NCI-H1092 treated with DMSO at 0.1 percent for 48 hours (cell line): ENCODE measurements around the gene AGFG2.

Experiments
- DNase-seq: peaks from one replicate; lab custom pipeline; 2025; lab: John Stamatoyannopoulos, UW

AGFG2 gene

GRCh38 chr7:100613412-100614175 lies 74.6 kb downstream of the AGFG2 start:
- DNase-seq = no peak

GRCh38 chr7:100614308-100614861 lies 75.4 kb downstream of the AGFG2 start:
- no peak for DNase-seq
